ENCODE measurements around the gene ITPRID1. TPM values are rescaled to one million over a fixed set of nuclear protein-coding genes. Genes with fewer than 3 reads are reported as not detected.

ITPRID1 gene
- total RNA-seq, 2 donors from 2014 or later = 5.6 to 21.8 TPM

DNA sequence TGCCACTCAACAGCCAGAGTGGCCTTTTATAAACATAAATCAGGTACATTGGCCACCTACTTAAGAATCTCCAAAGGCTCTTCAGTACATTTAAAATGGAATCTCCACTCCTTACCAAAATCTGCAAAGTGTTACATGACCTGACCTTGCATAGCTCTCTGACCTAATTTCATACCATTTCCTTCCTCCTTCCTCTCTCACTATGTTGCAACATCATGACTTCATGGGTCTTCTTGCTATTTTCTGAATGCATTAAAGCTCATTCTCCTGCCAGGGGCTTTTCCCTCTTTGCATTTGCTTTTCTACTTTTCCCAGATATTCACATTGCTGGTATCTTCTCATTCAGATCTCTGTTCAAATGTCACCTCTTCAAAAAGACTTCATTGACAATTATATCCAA lies 151.0 kb downstream of the ITPRID1 start:
- no peaks in the 10 kb centered on the region for H3K9me3 Mint-ChIP-seq
- no peaks in the 10 kb centered on the region for H3K4me1 ChIP-seq (ENCODE audit: control insufficient read depth, insufficient read depth, low read length)
- TF ChIP-seq, protein P1, sequence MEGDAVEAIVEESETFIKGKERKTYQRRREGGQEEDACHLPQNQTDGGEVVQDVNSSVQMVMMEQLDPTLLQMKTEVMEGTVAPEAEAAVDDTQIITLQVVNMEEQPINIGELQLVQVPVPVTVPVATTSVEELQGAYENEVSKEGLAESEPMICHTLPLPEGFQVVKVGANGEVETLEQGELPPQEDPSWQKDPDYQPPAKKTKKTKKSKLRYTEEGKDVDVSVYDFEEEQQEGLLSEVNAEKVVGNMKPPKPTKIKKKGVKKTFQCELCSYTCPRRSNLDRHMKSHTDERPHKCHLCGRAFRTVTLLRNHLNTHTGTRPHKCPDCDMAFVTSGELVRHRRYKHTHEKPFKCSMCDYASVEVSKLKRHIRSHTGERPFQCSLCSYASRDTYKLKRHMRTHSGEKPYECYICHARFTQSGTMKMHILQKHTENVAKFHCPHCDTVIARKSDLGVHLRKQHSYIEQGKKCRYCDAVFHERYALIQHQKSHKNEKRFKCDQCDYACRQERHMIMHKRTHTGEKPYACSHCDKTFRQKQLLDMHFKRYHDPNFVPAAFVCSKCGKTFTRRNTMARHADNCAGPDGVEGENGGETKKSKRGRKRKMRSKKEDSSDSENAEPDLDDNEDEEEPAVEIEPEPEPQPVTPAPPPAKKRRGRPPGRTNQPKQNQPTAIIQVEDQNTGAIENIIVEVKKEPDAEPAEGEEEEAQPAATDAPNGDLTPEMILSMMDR (conservative IDR thresholded peaks at IDR 0.05) = no peak
- H3K4me3 ChIP-seq (ENCODE audit: low read length) = no peak overlapping the region
- no peak overlapping the region for H3K27ac ChIP-seq (ENCODE audit: low read depth, low read length)
- no peak overlapping the region for H3K9ac ChIP-seq (ENCODE audit: extremely low read depth, low read length, poor library complexity, severe bottlenecking)
- no peak overlapping the region for H3K4me3 Mint-ChIP-seq
- no peak overlapping the region for H3K27ac Mint-ChIP-seq
- H3K27me3 Mint-ChIP-seq (ENCODE audit: insufficient read depth) = no peaks in the 10 kb centered on the region
- no peak for DNase-seq
- no peaks in the 10 kb centered on the region for H3K9me3 ChIP-seq (ENCODE audit: control insufficient read depth, low read length)
- H3K4me1 Mint-ChIP-seq = peaks cover 2% of the 10 kb centered on the region
- no peaks in the 10 kb centered on the region for H3K36me3 Mint-ChIP-seq (ENCODE audit: low read depth)
- H3K36me3 ChIP-seq (ENCODE audit: control insufficient read depth, insufficient read depth, low read length) = no peaks in the 10 kb centered on the region
- no peaks in the 10 kb centered on the region for H3K27me3 ChIP-seq (ENCODE audit: control insufficient read depth, insufficient read depth, low read length, poor library complexity, severe bottlenecking)

DNA sequence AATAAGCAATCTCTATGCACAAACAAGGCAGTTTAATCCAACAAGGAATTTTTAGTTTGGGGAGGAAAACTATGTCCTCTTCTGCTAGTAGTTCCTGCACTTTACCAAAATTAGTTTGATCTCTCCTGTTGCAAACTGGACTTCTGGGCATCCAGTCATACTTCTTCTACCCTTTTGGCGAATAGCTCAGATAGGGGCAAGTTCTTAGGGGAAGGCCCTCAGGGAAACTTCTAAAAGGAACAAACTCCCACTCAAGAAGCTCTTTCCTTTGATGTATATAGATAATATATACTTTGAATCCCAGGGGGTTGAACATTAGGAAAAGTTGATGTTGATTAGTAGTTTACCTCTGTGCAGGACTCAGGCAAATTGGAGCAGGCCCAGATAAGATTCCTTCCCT lies 151.7 kb downstream of the ITPRID1 start:
- Histone ChIP-seq H3K36me3 (ENCODE audit: control insufficient read depth, insufficient read depth, low read length) (no peaks in the 10 kb centered on the region), H3K4me3 (ENCODE audit: low read length) (no peak overlapping the region), H3K4me1 (ENCODE audit: control insufficient read depth, insufficient read depth, low read length) (no peaks in the 10 kb centered on the region), H3K27ac (ENCODE audit: low read depth, low read length) (no peak overlapping the region), H3K9ac (ENCODE audit: extremely low read depth, low read length, poor library complexity, severe bottlenecking) (no peak overlapping the region), H3K9me3 (ENCODE audit: control insufficient read depth, low read length) (no peaks in the 10 kb centered on the region), H3K27me3 (ENCODE audit: control insufficient read depth, insufficient read depth, low read length, poor library complexity, severe bottlenecking) (no peaks in the 10 kb centered on the region)
- Mint-ChIP-seq H3K27me3 (ENCODE audit: insufficient read depth) (no peaks in the 10 kb centered on the region), H3K4me1 (peaks cover 2% of the 10 kb centered on the region), H3K4me3 (no peak overlapping the region), H3K27ac (no peak overlapping the region), H3K9me3 (no peaks in the 10 kb centered on the region), H3K36me3 (ENCODE audit: low read depth) (no peaks in the 10 kb centered on the region)
- TF ChIP-seq, protein P1 (conservative IDR thresholded peaks at IDR 0.05) = no peak
- WGBS, 2 experiments (ENCODE audit: insufficient coverage in 1 of 2, insufficient read length in 1 of 2) = 100% methylated on average over 1 of the region's 1 CpG; no CpG with 5 or more reads in 1 of the 2 experiments
- DNase-seq = no peak

DNA sequence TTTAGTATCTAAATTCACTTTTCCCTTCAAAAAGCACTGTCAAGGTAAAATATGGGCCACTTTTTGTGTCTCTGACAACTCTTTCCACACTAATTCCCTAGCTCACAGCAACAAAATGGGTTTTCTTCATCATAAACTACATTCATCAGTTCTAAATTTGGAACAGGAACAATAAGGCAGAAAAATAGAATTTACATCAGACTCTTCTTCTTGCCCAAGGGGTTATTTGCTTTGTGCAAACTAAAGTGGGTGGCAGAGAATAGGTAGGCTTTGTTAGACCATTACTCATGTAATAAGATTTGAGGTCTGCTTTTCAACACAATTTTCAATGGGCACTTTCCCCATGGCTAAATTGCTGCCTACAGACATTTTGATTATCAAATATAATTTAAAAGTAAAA lies 155.6 kb downstream of the ITPRID1 start:
- Mint-ChIP-seq H3K27ac (no peak overlapping the region), H3K4me1 (peaks cover 2% of the 10 kb centered on the region), H3K27me3 (ENCODE audit: insufficient read depth) (no peaks in the 10 kb centered on the region), H3K9me3 (peaks cover 2% of the 10 kb centered on the region), H3K4me3 (no peak overlapping the region), H3K36me3 (ENCODE audit: low read depth) (no peaks in the 10 kb centered on the region)
- Histone ChIP-seq H3K4me1 (ENCODE audit: control insufficient read depth, insufficient read depth, low read length) (no peaks in the 10 kb centered on the region), H3K9me3 (ENCODE audit: control insufficient read depth, low read length) (no peaks in the 10 kb centered on the region), H3K36me3 (ENCODE audit: control insufficient read depth, insufficient read depth, low read length) (no peaks in the 10 kb centered on the region), H3K9ac (ENCODE audit: extremely low read depth, low read length, poor library complexity, severe bottlenecking) (no peak overlapping the region), H3K27me3 (ENCODE audit: control insufficient read depth, insufficient read depth, low read length, poor library complexity, severe bottlenecking) (no peaks in the 10 kb centered on the region), H3K27ac (ENCODE audit: low read depth, low read length) (no peak overlapping the region), H3K4me3 (ENCODE audit: low read length) (no peak overlapping the region)
- no peak for DNase-seq
- TF ChIP-seq, protein P1 (conservative IDR thresholded peaks at IDR 0.05) = no peak

Measured in endodermal cell (in vitro differentiated cells).